Ramos (cell line): ENCODE data around the gene AQP11.
"Not testable (repeated sequence)": the region's sequence is repeated elsewhere in the genome, so short reads cannot be mapped to it uniquely, and the experiment has no call there.

Experiments used
- in situ Hi-C: fragments of 300-500 bp; cut with MboI; formaldehyde crosslinking; loops from one replicate; pipeline ENCODE4 v1.14.3; 2022; ENCODE audit warnings: low sequenced_read_pairs; ENCODE audit not compliant: unreplicated experiment

The AQP11 gene

DNA sequence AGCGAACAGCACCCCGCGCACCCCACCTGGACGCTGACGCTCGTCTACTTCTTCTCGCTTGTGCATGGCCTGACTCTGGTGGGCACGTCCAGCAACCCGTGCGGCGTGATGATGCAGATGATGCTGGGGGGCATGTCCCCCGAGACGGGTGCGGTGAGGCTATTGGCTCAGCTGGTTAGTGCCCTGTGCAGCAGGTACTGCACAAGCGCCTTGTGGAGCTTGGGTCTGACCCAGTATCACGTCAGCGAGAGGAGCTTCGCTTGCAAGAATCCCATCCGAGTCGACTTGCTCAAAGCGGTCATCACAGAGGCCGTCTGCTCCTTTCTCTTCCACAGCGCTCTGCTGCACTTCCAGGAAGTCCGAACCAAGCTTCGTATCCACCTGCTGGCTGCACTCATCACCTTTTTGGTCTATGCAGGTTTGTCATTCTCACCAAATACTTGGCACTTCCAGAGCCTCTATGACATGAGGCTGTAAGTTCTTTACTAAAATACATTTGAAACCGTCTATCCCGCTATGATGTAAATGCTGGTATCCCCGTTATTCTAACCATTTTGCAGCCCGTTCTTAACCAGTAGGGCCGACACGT lies 535 bp downstream of the AQP11 start:
- in situ Hi-C loops, result no loop called here

DNA sequence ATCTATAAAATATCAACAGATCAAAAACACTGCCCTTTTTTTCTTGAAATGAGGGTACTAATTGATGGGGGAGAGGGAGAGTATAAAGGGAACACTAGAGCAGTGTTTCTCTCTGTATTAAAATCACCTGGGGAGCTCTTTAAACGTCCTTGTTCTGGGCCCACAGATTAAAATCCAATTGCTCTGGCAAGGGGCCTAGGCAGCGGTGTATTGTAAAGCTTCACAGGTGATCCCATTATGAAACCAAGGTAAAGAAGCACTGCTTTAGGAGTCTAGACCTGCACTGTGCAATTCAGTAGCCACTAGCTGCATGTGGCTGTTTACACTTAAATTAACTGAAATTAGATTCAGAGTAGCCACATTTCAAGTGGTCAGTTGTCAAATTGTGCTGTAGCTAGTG lies 3.0 kb downstream of the AQP11 start:
- in situ Hi-C loops, result no loop called here

DNA sequence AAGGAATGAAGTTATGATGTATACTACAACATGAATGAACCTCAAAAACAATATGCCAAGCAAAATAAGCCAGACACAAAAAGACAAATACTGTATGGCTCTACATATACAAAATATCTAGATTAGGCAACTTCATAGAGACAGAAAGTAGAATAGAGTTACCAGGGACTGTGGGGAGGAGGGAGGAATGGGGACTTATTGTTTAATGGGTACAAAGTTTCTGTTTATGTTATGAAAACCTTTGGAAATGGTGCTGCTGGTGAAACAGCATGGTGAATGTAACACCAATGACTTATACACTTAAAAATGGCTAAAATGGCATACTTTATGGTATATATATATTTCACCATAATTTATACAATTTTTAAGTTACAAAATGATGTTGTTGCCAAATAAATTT lies 4.1 kb downstream of the AQP11 start:
- in situ Hi-C loops, result no loop called here

DNA sequence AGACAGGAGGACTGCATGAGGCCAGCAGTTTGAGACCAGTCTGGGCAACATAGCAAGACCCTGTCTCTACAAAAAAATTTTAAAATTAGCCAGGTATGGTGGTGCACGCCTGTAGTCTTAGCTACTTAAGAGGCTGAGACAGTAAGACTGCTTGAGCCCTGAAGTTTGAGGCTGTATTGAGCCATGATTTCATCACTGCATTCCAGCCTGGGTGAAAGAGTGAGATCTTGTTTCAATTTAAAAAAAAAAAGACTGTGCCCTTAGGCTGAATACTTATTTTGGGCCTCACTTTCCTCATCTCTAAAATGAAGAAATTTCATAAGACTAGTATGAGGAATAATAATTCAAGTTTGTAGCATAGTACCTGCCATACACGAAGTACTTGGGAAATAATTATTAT lies 6.9 kb downstream of the AQP11 start:
- in situ Hi-C loops, result no loop called here

DNA sequence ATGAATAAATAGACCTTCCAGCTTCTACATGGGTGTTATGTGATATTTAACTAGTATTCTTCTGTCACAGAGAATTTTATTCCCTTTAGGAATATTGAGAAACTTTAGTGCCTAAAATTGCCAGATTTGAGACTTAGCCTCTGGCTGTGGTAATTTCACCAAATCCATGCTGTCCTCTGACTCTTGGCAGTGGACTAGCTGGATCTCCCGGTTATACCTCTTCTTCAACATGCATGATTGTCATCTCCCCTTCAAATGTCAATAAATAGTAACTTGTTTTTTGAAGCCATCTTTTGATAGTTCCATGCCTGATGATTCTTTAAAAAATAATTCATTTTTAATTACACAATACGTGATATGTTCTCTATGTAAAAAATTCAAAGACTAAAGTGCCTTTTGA lies 8.4 kb downstream of the AQP11 start:
- in situ Hi-C loops, result no loop called here

DNA sequence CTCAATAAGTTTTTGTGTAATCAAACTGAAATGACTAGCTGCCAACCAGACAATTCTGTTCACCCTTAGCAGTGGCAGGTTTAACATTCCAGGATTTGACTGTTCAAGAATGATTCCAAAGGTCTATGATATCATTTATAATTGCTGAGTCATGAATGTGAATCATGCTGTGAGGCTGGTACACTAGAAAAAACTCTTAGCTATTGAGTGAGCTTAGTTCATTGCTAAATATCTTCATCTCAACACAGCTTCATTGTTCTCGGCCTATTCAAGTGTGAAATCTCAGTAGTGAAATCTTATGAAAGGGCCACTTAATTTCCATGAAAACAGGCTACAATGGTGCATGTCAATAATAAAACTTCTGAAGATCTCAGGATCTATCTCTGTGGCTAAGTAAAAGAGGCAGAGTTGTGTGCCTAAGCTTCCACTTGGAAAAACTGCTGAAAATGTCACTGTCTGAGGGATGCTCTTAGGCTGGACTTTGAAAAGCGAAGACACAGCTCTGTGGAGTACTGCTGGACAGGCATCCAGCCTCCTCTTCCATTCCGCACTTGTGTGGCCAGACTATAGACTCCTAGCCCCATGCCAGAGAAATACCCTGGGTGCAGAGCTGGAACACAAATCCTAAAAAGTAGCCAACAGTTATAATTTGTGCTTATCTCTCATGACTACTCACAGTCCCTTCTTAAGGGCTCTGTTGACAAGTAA lies 12.8 kb downstream of the AQP11 start:
- in situ Hi-C loops, result no loop called here

DNA sequence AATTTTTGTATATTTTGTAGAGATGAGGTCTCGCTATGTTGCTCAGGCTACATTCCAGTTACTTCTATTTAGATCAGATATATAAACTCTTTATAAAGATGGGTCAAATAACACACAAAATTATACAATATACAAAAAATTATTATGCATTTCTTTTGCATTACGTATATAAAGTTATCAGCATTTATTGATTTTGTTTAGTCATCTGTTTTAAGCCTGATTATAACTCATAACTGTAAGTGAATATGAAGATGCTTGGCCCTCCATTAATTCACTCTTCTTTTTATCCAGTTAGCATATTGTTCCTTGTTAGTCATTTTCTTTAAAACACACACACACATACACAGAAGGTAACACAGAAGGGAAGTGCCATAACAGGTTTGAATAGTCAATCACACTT lies 14.5 kb downstream of the AQP11 start:
- in situ Hi-C loops, result no loop called here

DNA sequence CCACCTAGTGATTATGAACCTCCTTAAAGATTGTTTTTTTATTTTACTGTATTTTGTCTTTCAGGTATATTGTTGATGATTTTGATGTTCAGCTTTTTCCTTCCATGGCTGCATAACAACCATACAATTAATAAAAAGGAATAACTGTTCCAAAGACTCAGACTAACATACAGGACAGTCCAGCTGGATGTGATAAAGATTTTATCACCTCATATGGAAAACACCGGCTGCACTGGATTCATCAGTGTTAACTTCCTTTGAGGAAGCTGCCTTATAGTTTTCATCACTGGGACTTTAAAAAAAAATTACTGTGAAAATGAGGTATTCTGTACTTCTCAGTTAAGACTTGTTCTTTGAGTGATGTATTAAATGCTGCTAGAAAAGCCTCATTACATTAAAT lies 19.5 kb downstream of the AQP11 start:
- in situ Hi-C loops, result no loop called here

DNA sequence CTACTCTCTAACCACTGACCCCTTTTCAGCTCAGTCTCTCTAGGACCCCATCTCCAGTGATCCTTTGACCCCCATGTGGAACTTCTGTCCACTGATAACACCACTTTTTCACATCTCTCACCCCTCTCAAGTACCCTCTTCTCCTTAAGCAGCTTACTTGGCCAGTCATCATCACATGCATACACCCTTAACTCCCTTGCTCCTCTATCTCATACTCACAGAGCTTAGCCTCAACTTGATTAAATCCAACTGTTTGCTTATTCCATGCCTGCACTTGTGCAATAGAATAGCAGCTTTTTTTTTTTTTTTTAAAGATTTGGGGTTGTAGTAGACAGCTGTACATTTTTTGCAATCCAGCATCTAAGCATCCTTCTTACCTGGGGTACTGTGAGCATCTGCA lies 22.2 kb downstream of the AQP11 start:
- in situ Hi-C loops, result no loop called here

DNA sequence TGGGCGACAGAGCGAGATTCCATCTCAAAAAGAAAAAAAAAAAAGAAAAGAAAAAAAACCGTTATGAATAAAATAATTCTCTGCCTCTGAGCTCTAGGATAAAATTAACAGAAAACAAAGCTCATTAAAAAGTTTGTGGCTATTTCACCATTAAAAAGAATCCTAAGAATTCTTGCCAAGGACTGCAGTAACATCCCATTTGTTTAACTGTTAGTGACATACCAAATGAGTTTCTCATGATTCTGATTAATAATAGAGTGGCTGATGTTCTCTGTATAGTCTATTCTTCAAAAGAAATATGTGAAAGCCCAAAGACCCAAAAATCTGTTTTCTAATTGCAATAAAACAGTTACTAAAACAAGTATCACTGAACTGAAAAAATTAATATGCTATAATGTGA lies 28.1 kb downstream of the AQP11 start:
- in situ Hi-C loops, result no loop called here

DNA sequence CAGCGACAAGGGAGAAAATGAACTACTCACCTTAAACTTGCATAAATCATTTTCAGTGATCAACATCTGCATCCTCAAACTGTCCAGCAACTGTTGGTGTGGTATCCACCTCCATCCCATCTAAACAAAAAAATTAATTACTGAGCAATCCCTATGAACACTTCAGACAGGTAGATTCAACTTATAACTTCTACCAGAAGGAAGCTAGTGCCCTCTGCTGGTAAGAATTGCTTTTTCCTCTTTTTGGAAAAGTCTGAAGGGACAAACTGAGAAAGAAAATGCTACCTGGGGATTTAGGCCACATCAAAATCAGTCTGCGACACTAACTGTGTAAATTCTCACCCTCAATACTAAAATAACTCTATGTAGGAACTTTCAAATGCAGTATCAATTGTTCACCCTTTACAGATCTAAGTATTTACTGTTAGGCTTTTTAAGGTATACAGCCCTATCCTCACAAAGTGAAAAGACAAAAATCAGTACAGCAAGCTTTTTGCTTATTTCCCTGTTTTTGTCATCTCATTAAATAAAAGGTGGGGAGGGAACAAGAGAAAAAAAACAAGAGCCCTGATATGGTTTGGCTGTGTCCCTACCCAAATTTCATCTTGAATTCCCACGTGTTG lies 29.9 kb downstream of the AQP11 start:
- in situ Hi-C loops, result no loop called here

DNA sequence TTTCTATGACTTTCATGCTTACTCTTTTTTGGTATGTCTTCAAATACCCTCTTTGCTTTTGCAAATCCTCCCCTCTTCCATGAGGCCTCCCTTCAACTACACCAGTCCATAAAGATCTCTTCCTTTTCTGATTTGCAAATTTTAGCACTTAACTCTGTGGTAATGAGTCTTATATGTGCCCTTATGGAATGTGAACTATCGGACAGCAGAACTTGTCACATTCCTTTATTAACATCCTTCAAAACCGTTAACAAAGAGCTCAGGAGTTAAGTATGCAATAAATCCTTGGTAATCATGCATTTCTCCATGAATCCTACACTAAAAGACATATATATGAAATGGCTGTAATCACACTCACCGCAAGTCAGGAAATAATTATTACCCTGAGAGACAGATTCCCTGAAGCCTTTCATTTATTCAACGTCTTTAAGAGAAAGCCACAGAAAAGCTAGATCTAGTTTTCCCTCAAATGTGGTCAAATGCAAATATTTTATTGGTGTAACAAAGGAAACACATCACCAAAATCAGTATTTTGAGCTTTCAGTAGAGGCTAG lies 40.5 kb downstream of the AQP11 start:
- in situ Hi-C loops, result no loop called here

DNA sequence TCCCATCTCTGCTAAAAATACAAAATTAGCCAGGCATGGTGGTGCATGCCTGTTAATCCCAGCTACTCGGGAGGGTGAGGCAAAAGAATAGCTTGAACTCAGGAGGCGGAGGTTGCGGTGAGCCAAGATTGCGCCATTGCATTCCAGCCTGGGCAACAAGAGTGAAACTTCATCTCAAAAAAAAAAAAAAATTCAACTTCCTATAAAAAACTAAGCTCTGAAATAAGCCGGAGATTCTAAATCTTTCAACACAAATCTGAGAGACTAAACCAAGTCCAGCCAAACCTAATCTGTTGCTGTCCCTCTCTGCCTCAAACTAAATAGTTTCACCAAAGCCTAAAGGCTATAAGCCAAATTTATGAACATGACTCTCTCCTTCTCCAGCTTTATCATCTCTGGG lies 44.2 kb downstream of the AQP11 start:
- in situ Hi-C loops, result not testable (repeated sequence)

DNA sequence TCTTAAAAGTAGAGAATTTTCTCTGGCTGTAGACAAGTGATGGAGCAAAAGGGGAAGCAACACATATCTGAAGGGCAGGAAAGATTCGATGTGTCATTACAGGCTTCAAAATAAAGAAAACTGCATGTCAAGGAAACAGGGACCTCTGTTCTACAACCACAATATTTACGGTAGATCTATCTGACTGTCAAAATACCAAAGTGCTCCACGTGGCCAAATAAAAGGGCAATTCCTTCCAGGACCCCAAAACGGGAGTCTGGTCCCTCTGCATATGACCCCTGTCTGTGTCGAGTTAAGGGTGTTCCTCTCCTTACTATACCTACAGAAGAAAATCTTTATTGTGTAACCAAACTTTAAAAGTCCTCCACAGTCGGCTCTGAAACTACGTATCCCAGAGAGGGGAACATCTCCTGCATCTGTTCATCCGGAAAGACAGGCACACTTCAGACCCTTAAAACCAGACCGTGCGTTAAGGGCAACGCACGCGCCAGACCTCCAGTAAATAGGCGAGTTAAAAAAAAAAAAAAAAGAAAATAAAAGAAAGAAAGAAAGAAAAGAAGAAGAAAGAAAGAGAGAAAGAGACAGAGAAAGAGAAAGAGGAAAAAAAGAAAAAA lies 47.1 kb downstream of the AQP11 start:
- in situ Hi-C loops, result no loop called here

DNA sequence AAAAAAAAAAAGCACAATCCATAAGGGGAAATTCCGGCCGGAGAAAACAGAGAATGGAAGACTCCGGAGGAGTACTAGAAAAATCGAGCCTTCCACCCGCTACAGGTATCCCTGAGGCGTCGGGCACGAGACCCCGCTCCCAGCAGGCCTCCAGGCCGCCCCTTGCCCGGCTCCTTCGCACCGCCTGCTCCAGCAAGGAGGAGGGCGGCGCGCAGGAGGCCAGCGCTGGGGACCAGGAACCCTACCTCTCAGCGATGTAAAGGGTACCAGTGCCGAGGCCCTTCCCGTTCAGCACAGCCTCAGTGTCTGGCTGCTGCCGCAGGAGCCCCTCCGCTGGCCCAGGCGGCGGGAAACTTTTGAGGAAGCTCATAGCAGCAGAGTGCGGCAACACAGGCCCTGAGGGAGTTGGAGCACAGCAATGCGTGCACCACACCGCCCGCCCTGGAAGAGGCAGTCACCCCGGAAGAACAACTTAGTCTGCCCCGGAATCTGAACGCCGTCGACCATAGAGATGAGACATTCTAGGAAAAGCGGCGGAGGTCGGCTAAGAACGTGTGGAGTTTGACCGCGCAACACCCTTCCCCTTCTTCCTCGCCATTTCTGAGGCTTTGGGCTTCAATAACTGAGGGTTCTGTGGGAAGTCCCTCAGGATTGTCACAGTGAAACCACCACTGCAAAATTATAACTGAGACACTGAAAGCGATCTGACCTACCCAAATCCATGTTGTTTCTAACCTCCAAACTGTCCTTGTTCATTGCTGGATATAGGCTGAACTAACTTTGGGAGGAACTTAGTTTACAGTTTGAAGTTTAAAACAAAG lies 47.8 kb downstream of the AQP11 start, which contains the start of gene CLNS1A:
TSS of gene CLNS1A (minus strand) at position 450 of the 821 bp plus-strand sequence. CDS start at position 370, 80 bp downstream.
- in situ Hi-C loops, result no loop called here

DNA sequence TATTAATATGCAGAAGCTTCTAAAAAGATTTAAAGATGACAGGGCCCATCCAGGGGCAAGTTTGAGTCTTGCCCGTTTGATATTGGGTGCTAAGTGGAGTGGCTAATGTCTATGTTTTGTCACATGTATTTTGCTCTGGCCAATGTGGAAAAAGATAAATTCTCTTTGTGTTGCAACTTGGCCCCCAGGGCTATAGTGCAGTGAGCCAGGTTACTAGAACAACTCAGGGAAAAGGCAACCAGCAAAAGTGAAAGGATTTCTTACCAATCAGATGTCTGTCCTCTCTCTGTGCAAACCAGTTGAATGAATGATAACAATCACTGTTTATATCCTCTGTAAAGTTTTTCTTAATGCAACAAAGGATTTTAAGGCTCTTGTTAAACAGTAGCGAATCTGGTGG lies 52.5 kb downstream of the AQP11 start:
- in situ Hi-C loops, result no loop called here

DNA sequence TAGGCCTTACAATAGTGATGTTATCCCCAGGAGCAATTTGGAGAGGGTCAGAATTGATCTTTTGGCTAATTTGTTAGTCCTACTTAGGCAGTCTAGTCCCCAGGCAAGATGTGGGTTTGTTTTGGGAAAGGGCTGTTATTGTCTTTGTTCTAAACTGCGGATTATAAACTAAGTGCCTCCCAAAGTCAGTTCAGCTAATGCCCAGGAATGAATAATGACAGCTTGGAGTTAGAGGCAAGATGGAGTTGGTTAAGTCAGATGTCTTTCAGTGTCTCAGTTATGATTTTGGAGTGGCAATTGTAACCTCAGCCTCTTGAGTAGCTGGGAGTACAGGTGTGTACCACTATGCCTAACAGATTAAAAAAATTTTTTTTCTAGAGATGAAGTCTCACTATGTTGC lies 55.1 kb downstream of the AQP11 start:
- in situ Hi-C loops, result no loop called here

DNA sequence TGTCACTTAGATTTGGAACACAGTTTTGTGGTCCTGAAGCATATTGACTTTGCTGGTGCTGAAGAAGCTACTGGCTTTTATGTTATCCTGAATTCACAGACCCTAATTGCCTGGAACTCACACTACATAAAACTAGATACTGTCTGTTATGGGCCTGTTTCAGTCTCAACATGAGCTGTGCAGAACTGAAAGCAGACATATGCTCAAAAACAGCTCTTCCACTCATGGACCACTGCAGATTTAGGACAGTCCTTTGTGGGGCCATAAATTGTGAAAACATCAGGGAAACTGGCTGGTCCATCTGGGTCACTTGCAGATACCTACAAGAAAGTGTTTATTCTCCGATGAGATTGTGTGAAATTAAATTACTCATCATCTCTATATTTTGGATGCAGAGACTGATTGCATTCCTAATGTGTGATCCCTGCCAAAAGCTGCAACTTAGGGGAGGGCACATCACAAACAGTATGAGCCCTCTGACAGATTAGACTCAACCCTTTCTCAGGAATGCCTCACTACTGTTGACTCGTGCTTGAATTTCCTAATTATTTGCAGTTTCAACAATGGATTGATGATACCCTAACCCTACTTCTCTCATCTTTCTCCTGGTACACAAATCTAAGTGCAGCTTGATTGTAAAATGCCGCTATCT lies 58.0 kb downstream of the AQP11 start:
- in situ Hi-C loops, result no loop called here

DNA sequence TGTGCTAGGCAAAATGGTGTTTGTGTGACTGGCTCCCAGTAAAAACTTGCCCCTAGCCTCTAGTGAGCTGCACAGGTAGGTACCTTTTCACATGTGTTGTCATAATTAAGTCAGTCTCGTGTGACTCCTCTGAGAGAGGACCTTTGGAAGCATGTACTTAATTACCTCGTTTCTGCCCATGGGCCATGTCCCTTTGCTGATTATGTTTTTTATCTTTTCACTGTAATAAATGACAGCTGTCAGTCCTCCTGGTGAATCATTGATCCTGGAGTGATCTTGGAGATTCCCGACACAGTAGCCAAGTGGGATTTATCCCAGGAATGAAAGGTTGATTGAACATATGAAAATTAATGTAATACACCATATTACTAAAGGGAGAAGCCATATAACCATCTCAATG lies 60.4 kb downstream of the AQP11 start:
- in situ Hi-C loops, result no loop called here
